ENCODE results near the gene PRKCZ. TPM values are rescaled to one million over a fixed set of nuclear protein-coding genes. Genes with fewer than 3 reads are reported as not detected.

PRKCZ gene
- total and polyA plus RNA-seq, 9 of the 15 experiments (the other 6 are each of a cell fraction or from before 2014, with no cell fraction given), result 0.07 to 3.1 (median 1.3) TPM

GRCh38 chr1:2146836-2147517 is 96.8 kb downstream of the PRKCZ start:
- no TSS peak for BruUV-seq (replicated peaks)
- POLR2A ChIA-PET, result interaction anchor here (1.0 kb wide), 1 partner anchor 9 kb away, joined by 3 read pairs; no protein-coding TSS in a partner anchor
- FAIRE-seq (no peak), ATAC-seq (no peak), DNase-seq (ENCODE audit: extremely low read depth in 1 of 4, low spot score in 3 of 4) (no peak)
- Histone ChIP-seq H3K27me3 (ENCODE audit: control insufficient read depth in 2 of 2, insufficient read depth in 2 of 2, low read length in 2 of 2) (peaks cover 54 to 68% of the 10 kb centered on the region in 2 experiments), H3K36me3 (ENCODE audit: control insufficient read depth, insufficient read depth, low read length) (no peaks in the 10 kb centered on the region), H3K9me1 (ENCODE audit: control insufficient read depth, insufficient read depth, low read length) (peaks cover 5% of the 10 kb centered on the region), H3K4me3 (no peak overlapping the region), H3K9me3 (replicated peaks; ENCODE audit: control insufficient read depth, insufficient read depth, low read depth, low read length) (no peaks in the 10 kb centered on the region), H3K9ac (ENCODE audit: insufficient read depth in 1 of 2, low read depth in 2 of 2, low read length in 2 of 2) (no peak overlapping the region), H3K79me2 (ENCODE audit: control insufficient read depth, insufficient read depth, low read length) (no peaks in the 10 kb centered on the region), H3K27ac (ENCODE audit: extremely low read depth, low read depth, low read length) (no peak overlapping the region), H4K20me1 (replicated peaks; ENCODE audit: control insufficient read depth, insufficient read depth, low read length) (no peaks in the 10 kb centered on the region; the same call in 1 of the 2 replicates), H3K4me1 (replicated peaks in 1 of 2; ENCODE audit: control insufficient read depth in 2 of 2, insufficient read depth in 2 of 2, low read length in 2 of 2) (peaks cover 0 to 3% of the 10 kb centered on the region in 2 experiments; a peak in 1 of 5 replicates), H3K4me2 (ENCODE audit: insufficient read depth, low read length) (no peak overlapping the region), H2AFZ (ENCODE audit: low read depth, low read length) (no peak overlapping the region)
- CTCF ChIA-PET (ENCODE audit: low intra/inter-chr PET ratio), result interaction anchor here (0.6 kb wide), 1 partner anchor 432 kb away, joined by 3 read pairs; no protein-coding TSS in a partner anchor
- intact Hi-C loops (cut with micrococcal nuclease), result no loop called here
- WGBS (ENCODE audit: insufficient coverage, low coverage, missing lambda C conversion rate), result 3% methylated on average over 11 of the region's 11 CpGs
- in situ Hi-C loops (cut with MboI), result no loop called here
- TF ChIP-seq CHD4 (IDR thresholded peaks at IDR 0.05; ENCODE audit: insufficient read depth, insufficient replicate concordance, low read depth, low read length, poor library complexity, severe bottlenecking), result no peak
- no peak for TF ChIP-seq NCOA6 (IDR thresholded peaks at IDR 0.05)
- TF ChIP-seq CBX5 (IDR thresholded peaks at IDR 0.05; ENCODE audit: borderline replicate concordance, low read depth), result no peak
- no peak for TF ChIP-seq SMC3 (conservative IDR thresholded peaks at IDR 0.05; ENCODE audit: insufficient read depth, low read depth, low read length)
- no peak for TF ChIP-seq ZNF449 (CRISPR knock-in tag; IDR thresholded peaks at IDR 0.05)
- TF ChIP-seq ZNF140 (CRISPR knock-in tag; IDR thresholded peaks at IDR 0.05), result no peak
- no peak for TF ChIP-seq SAFB (IDR thresholded peaks at IDR 0.05; ENCODE audit: borderline replicate concordance, low read depth, low read length)
- TF ChIP-seq THRAP3 (IDR thresholded peaks at IDR 0.05; ENCODE audit: borderline replicate concordance), result no peak
- no peak for TF ChIP-seq NFIX (CRISPR knock-in tag; IDR thresholded peaks at IDR 0.05; ENCODE audit: low read depth)
- TF ChIP-seq MCM3 (IDR thresholded peaks at IDR 0.05), result no peak
- TF ChIP-seq ELF4 (CRISPR knock-in tag; IDR thresholded peaks at IDR 0.05), result no peak
- no peak for TF ChIP-seq ZNF133 (CRISPR knock-in tag; IDR thresholded peaks at IDR 0.05)
- no peak for TF ChIP-seq AFF4 (CRISPR knock-in tag; IDR thresholded peaks at IDR 0.05)
- TF ChIP-seq JUND (IDR thresholded peaks at IDR 0.05; ENCODE audit: borderline replicate concordance, low read depth, low read length), result no peak
- no peak for TF ChIP-seq JUND (tag; IDR thresholded peaks at IDR 0.05; ENCODE audit: borderline replicate concordance, low read depth, low read length)
